HG03064 (cell line): ENCODE results near the gene CASQ1.

ENCODE experiments used
- ATAC-seq: cut with Tn5 transposase; IDR thresholded peaks from one replicate; pipeline ENCODE4 v1.9.1; 2021; ENCODE audit warnings: low read depth; ENCODE audit not compliant: unreplicated experiment

Gene CASQ1

DNA sequence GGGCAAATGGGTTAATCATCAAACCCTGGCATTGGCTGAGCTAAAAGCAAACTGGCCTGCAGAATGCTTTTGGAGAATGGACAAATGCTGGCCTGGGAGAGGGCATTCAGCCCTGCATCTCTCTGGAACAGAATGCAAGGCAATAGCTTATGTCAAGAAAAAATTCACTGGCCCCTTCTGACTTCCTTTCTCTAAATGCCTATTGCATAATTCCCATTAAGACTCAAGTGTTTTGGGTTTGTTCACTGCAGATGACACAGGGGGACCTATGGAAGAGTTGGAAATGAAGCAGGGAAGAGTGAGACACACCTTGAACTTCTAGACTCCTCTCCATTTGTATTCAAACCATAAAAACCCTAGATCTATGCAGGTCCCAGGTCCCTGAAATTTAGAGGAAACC is 30.7 kb downstream of the CASQ1 start:
- no peak for ATAC-seq

DNA sequence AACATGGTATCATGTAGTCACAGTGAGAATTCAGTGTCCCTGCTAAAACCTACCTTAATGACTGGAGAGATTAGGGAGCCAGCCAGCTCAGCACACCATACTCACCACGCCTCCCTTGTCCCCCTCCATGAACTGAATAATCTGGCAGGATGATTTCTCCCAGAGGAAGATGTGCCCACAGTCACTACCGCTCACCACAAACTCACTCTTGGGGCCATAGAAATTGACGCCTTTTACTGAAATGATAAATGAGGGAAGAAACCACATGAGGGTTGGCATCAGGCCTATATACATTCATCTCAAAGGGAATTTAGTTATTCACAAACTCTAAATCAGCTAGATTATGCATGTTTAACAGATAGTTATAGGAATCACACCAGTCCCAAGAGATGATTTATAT is 32.2 kb downstream of the CASQ1 start:
- ATAC-seq = no peak

- ATAC-seq = no peak
Observed at GRCh38 chr1:160224606-160225005, 34.2 kb downstream of the CASQ1 start.

DNA sequence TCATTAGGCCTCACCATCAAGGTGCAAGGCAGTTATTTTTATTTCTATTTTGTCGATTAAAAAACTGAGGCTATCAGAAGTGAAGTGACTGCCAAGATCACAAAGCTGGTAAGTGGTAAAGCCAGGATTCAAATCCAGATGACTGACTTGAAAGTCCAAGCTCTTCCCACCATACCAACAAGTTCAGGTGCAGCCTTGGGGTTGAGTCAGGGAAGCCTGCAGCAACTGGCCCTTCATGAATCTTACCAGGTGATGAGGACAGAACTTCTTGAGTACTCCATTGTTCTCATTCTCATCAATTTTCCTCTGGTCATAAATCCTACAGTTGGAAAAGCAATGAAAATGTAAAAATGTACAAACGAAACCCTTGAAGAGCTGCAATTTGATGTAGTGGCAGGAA is 35.0 kb downstream of the CASQ1 start:
- no peak for ATAC-seq

- ATAC-seq = no peak
Observed at GRCh38 chr1:160226623-160227022, 36.2 kb downstream of the CASQ1 start.

DNA sequence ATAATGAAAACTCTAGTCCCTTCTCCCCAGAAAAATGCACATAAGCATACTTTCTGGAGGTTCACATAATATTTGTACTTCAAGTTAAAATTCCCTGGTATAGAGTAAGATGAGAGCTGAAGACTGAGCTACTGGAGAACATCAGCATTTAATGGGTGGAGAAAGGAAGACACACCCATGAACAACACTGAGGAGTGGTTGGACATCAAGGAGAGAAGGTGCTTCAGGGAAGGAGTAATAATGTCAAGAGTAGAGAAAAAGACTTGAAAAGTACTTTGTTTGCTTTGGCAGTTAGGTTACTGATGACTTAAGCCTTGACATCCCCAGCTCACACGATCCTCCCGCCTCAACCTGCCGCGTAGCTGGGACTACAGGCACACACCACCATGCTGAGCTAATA is 36.7 kb downstream of the CASQ1 start:
- no peak for ATAC-seq

DNA sequence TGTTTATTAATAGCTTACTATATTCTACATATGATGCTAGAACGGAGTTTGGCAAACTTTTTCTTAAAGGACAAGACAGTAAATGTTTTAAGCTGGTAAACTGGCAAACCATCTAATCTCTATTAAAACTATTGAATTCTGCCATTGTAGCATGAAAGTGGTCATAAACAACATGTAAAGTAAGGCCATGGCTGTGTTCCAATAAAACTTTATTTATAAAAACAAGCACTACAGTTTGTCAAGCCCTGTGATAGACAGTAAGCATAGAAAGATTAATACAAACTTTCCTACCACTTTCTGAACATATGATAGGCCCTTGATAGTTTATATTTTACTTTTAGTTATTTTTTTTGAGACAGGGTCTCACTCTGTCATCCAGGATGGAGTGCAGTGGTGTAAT is 37.2 kb downstream of the CASQ1 start:
- no peak for ATAC-seq

DNA sequence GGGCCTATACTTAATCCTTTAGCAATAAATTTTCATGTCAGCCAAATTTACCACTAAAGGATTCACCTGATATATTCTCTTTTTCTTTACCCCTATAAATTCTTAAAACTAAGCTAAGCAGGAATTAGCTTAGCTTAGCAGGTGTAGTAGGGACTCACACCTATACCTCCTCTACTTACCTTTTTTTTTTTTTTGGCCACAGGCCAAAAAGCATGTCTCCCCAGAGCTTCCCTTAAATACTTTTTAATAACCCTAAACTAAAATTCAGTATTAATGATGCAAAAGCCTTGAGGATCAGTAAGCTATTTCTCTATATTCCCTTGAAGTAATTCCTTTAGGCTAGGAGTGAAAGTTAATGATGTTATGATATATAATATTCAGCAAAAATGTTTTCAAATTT is 38.1 kb downstream of the CASQ1 start:
- no peak for ATAC-seq

- no peak for ATAC-seq
Observed at GRCh38 chr1:160232911-160233310, 42.5 kb downstream of the CASQ1 start.

DNA sequence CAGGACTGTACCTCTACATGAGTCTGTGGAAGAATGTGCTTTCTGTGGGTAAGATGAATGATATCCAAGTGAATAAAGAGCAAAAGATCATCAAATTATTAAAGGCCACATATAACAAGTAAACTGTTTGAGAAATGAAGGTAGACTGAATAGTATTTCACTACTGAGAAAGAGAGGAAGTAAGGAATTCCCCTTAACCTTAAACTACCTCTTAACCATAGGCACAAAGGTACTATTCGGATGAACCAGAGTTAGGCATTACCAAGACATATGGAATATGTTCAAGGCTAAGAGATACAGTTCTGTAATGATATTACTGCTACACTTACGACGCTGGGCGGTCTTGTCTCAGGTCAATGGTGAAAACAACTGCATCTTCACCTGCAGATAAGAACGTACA is 46.4 kb downstream of the CASQ1 start:
- ATAC-seq = no peak

DNA sequence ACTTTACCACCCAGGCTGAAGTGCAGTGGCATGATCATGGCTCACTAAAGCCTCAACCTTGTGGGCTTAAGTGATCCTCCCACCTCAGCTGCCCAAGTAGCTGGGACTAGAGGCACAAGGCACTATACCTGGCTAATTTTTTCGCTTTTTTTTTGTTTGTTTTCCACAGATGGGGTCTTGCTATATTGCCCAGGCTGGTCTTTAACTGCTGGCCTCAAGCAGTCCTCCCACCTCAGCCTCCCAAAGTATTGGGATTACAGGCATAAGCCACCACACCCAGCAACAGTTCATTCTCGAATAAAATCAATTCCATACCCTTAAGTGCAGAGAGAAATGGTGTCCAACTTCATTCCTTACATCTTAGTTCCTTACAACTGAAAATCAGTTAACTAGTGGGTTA is 47.2 kb downstream of the CASQ1 start:
- ATAC-seq = no peak

DNA sequence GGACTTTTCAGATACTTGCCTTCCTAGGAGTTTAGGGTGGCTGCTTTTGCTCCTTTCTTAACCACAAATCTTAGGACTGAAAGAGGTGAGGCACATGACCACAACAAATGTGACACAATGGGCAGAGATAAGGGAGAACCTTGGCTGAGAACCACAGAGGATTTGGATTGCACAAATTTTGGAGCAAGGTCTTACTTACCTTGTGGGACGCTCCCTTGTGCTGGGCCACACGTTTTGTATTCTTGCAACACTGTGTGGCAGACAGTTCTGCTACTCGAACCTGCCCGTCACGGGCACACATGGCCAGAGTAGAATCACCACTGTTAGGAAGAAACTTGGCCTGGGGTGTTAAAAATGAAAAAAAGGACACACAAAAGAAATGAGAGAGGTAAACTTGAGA is 48.0 kb downstream of the CASQ1 start:
- no peak for ATAC-seq

DNA sequence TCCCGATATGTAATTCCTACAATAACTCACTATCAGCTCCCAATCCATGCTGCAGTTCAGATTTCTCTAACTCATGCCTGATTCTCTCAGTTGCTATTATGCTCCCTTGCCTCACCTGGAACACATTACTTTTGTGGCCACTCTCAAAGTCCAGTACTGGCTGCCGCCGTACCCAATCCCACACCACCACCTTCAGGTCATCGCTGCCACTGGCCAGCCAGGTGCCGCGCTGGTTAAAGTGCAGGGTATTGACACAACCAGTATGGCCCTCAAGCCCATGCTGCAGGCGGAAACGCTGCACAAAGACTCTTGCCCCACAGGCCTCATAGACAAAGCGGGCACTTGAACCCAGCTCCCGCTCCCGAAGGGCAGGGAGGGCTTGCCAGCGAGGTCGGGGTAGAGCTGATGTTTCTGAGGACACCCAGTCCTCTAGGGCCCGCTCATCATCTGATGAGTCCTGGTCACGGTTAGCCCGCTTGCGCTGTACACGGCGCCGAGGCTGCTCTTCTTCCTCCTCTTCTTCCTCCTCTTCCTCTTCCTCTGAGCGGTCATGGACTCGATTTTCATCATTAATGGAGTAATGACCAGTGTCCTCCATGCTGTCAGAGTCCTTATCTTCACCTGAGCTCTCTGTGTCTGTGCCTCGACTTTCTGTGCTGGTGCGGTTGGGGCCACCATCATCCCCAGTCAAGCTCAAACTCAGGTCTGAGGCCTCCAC is 49.4 kb downstream of the CASQ1 start:
- ATAC-seq = no peak

DNA sequence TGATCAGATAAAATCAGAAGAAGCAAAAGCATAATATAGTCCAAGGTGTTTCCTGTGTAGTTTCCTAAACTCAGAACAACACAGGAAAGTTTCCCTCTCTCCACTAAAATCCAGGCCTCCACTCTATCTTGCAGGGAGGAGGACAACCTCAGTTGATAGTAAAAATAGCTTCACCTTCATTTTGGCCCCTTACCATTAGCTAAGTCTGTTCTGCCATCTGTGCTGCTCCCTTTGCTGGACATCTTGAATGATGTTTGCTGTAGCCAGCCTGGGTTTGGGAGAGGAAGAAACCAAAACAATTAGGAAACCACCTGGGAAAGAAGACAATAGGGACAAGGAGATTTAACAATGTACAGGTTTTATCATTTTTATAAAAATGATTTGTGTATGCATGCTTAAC is 53.4 kb downstream of the CASQ1 start:
- ATAC-seq = no peak

- no peak for ATAC-seq
Observed at GRCh38 chr1:160244209-160244608, 53.8 kb downstream of the CASQ1 start.

GRCh38 chr1:160245434-160245833 is 55.1 kb downstream of the CASQ1 start:
- ATAC-seq = no peak

GRCh38 chr1:160247053-160247452 is 56.7 kb downstream of the CASQ1 start:
- ATAC-seq = no peak

GRCh38 chr1:160251011-160251410 is 60.6 kb downstream of the CASQ1 start:
- ATAC-seq = no peak
